GM21737 (cell line): ENCODE results near the gene DDC.
A peak's percentile ranks its signal among the peaks of the same experiment; 100 is the strongest.

ENCODE experiments used
- ATAC-seq: cut with Tn5 transposase; IDR thresholded peaks from one replicate; pipeline ENCODE4 v1.9.1; 2021; ENCODE audit warnings: mild to moderate bottlenecking, moderate library complexity; ENCODE audit not compliant: unreplicated experiment

The DDC gene

GRCh38 chr7:50421043-50421442 is 144.2 kb downstream of the DDC start:
- ATAC-seq: no peak

GRCh38 chr7:50418526-50419290 is 146.5 kb downstream of the DDC start:
- ATAC-seq: no peak

- peak; percentile 84 for ATAC-seq
Observed at GRCh38 chr7:50418086-50418515, 147.1 kb downstream of the DDC start.

GRCh38 chr7:50416527-50417182 is 148.6 kb downstream of the DDC start:
- peak; percentile 64 for ATAC-seq

GRCh38 chr7:50415844-50416364 is 149.3 kb downstream of the DDC start:
- ATAC-seq: no peak

- no peak for ATAC-seq
Observed at GRCh38 chr7:50413561-50413960, 151.6 kb downstream of the DDC start.

GRCh38 chr7:50412973-50413372 is 152.2 kb downstream of the DDC start:
- no peak for ATAC-seq

- no peak for ATAC-seq
Observed at GRCh38 chr7:50411332-50411731, 153.9 kb downstream of the DDC start.

GRCh38 chr7:50409856-50410745 is 155.1 kb downstream of the DDC start:
- ATAC-seq: peak; percentile 51
